ENCODE results near the gene WDR77.

The WDR77 gene

DNA sequence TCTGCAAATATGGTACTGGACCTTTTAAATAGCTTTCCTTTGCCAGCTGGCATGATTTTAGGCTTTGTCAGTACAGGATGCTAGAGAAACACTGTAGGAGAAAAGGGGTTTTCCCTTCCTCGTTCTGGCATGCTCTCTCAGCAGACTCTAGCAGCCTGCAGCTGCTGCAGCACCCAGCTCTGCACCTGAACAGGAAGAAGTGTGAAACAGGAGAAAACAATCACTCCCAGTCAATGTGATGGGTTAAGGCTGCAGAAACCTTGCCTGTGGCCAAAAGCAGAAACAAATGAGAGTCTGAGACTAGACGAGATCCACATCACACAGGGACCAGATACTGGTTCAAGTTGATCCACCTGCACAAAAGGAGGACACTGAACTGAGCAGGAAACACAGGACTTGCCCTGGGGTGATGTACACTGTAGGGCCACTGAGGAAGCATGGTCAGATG is 42.7 kb downstream of the WDR77 start:
- DNase-seq (ENCODE audit: extremely low read depth, insufficient read length) = peak; percentile 64
- Histone ChIP-seq H3K4me3 (replicated peaks; ENCODE audit: low read depth, low read length) (no peak overlapping the region), H3K27me3 (replicated peaks; ENCODE audit: control insufficient read depth, insufficient read depth, low read length) (no peaks in the 10 kb centered on the region), H3K36me3 (ENCODE audit: control insufficient read depth, insufficient read depth, low read length) (no peaks in the 10 kb centered on the region)
- TF ChIP-seq, protein P1, sequence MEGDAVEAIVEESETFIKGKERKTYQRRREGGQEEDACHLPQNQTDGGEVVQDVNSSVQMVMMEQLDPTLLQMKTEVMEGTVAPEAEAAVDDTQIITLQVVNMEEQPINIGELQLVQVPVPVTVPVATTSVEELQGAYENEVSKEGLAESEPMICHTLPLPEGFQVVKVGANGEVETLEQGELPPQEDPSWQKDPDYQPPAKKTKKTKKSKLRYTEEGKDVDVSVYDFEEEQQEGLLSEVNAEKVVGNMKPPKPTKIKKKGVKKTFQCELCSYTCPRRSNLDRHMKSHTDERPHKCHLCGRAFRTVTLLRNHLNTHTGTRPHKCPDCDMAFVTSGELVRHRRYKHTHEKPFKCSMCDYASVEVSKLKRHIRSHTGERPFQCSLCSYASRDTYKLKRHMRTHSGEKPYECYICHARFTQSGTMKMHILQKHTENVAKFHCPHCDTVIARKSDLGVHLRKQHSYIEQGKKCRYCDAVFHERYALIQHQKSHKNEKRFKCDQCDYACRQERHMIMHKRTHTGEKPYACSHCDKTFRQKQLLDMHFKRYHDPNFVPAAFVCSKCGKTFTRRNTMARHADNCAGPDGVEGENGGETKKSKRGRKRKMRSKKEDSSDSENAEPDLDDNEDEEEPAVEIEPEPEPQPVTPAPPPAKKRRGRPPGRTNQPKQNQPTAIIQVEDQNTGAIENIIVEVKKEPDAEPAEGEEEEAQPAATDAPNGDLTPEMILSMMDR (IDR thresholded peaks at IDR 0.05; ENCODE audit: insufficient read depth, low read length, poor library complexity, severe bottlenecking) = no peak

DNA sequence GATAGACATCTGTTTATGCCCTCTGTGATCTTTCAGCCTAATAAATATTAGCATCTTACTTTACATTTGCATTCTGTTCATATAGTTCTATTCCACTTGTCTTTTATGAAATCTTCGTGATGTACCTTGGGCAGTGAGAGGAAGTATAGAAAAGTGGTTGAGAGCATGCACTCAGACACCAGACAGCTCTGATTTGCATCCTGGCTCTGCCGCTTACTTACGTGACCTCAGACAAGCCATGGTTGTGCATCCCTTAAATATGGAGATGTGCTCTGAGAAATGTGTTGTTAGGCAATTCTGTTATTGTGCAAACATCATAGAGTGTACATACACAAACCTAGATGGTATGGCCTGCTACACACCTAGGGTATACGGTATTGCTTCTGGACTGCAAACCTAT is 44.5 kb downstream of the WDR77 start:
- no peaks in the 10 kb centered on the region for H3K27me3 ChIP-seq (replicated peaks; ENCODE audit: control insufficient read depth, insufficient read depth, low read length)
- no peak for DNase-seq (ENCODE audit: extremely low read depth, insufficient read length)
- no peaks in the 10 kb centered on the region for H3K36me3 ChIP-seq (ENCODE audit: control insufficient read depth, insufficient read depth, low read length)
- TF ChIP-seq, protein P1 (IDR thresholded peaks at IDR 0.05; ENCODE audit: insufficient read depth, low read length, poor library complexity, severe bottlenecking) = no peak
- H3K4me3 ChIP-seq (replicated peaks; ENCODE audit: low read depth, low read length) = no peak overlapping the region

DNA sequence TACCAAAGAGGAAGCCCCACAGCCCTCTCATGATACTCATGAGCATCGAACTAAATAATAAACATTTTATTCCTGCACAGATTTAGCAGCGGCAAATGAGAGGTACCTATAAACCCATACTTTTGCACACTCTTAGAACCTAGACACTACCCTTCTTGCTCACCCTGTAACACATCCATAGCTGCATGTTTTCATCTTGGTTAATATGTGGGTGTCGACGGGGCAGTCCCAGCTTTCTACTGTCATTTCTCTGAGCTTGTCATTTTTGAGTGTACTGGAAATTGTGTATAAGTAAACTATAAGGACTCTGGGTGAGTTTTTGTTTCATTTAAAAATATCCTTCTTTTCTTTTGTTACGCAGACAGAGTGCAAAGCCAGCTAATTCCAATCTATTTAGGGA is 47.0 kb downstream of the WDR77 start:
- no peaks in the 10 kb centered on the region for H3K27me3 ChIP-seq (replicated peaks; ENCODE audit: control insufficient read depth, insufficient read depth, low read length)
- DNase-seq (ENCODE audit: extremely low read depth, insufficient read length) = no peak
- TF ChIP-seq, protein P1 (IDR thresholded peaks at IDR 0.05; ENCODE audit: insufficient read depth, low read length, poor library complexity, severe bottlenecking) = no peak
- no peak overlapping the region for H3K4me3 ChIP-seq (replicated peaks; ENCODE audit: low read depth, low read length)
- no peaks in the 10 kb centered on the region for H3K36me3 ChIP-seq (ENCODE audit: control insufficient read depth, insufficient read depth, low read length)

DNA sequence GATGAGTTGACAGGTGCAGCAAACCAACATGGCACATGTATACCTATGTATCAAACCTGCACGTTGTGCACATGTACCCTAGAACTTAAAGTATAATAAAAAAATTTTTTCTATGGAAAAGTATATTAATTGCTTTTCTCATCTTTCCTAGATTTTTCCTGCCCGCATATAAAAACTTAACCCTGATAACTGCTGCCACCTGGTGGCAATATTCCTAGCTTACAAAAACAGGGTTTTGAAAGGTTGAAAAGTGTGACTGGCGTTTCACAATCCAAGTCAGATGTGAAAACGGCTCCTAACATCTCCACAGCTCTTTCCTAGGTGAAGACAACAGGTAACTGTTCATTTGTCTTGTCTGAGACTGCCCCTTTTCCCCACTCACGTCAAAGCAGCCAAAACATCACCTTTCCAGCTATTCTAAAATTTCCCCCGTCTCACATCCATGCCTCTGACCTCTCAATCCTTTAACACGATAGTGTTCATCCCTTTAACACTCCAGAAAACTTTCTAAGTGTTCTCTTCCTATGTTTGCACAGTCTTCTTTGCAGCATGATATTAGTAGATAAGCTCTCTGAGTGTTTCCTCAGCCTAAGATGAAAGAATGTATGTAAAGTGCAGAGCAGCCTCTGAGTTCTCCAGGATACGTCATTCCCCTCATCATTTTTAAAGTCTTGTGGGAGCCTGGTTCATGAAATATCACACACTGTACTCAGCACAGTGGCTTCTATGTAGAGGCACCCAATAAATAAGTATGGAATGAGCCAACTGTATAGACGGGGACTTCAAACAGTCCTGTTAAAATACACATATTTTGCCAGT is 49.1 kb downstream of the WDR77 start:
- H3K36me3 ChIP-seq (ENCODE audit: control insufficient read depth, insufficient read depth, low read length) = no peaks in the 10 kb centered on the region
- no peak overlapping the region for H3K4me3 ChIP-seq (replicated peaks; ENCODE audit: low read depth, low read length)
- TF ChIP-seq, protein P1 (IDR thresholded peaks at IDR 0.05; ENCODE audit: insufficient read depth, low read length, poor library complexity, severe bottlenecking) = peak; percentile 62
- no peak for DNase-seq (ENCODE audit: extremely low read depth, insufficient read length)
- H3K27me3 ChIP-seq (replicated peaks; ENCODE audit: control insufficient read depth, insufficient read depth, low read length) = no peaks in the 10 kb centered on the region

DNA sequence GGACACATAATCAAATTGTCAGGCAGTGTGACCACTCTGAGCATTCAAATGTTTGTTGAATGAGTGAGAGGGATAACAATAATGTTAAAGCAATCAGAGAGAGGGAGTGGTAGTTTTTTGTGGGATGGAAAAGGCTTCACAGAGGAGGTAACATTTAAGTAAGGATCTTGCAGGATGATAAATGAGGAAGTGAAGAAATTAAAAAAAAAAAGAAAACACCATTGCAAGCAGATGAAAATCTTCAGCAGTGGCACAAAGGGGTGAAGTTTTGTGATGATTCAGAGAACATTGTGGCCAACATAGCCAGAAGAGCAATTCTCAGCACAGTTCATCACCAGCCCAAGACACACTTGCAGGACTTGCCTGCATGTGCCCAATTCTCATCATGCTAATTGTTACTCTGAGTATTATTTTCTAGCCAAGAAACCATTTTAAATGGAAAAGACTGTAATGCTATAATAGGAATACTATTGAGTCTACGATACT is 56.6 kb downstream of the WDR77 start:
- H3K27me3 ChIP-seq (replicated peaks; ENCODE audit: control insufficient read depth, insufficient read depth, low read length) = no peaks in the 10 kb centered on the region
- no peaks in the 10 kb centered on the region for H3K36me3 ChIP-seq (ENCODE audit: control insufficient read depth, insufficient read depth, low read length)
- DNase-seq (ENCODE audit: extremely low read depth, insufficient read length) = no peak
- TF ChIP-seq, protein P1 (IDR thresholded peaks at IDR 0.05; ENCODE audit: insufficient read depth, low read length, poor library complexity, severe bottlenecking) = no peak
- no peak overlapping the region for H3K4me3 ChIP-seq (replicated peaks; ENCODE audit: low read depth, low read length)
